SIG-M5 (cell line): ENCODE measurements around the gene RPL31.
"Not testable (repeated sequence)": the region's sequence is repeated elsewhere in the genome, so short reads cannot be mapped to it uniquely, and the experiment has no call there.

Experiments used
- DNase-seq: peaks from one replicate; lab custom pipeline; 2025; lab: John Stamatoyannopoulos, UW

Gene RPL31

GRCh38 chr2:101027852-101028251, 25.8 kb downstream of the RPL31 start:
- no peak for DNase-seq

GRCh38 chr2:101030866-101031554, 28.9 kb downstream of the RPL31 start:
- no peak for DNase-seq

GRCh38 chr2:101032084-101032776, 30.1 kb downstream of the RPL31 start:
- DNase-seq: no peak

GRCh38 chr2:101036562-101036961, 34.5 kb downstream of the RPL31 start:
- DNase-seq: no peak

GRCh38 chr2:101037161-101037755, 35.2 kb downstream of the RPL31 start:
- no peak for DNase-seq

- peak; percentile 66 for DNase-seq
Observed at GRCh38 chr2:101038455-101039255, 36.6 kb downstream of the RPL31 start.

- no peak for DNase-seq
Observed at GRCh38 chr2:101040072-101040471, 38.0 kb downstream of the RPL31 start.

GRCh38 chr2:101040761-101041160, 38.7 kb downstream of the RPL31 start:
- no peak for DNase-seq

- DNase-seq: peak; percentile 78
Observed at GRCh38 chr2:101041413-101041812, 39.3 kb downstream of the RPL31 start.

GRCh38 chr2:101045330-101045729, 43.2 kb downstream of the RPL31 start:
- no peak for DNase-seq

- no peak for DNase-seq
Observed at GRCh38 chr2:101047075-101047766, 45.1 kb downstream of the RPL31 start.

GRCh38 chr2:101047774-101048173, 45.7 kb downstream of the RPL31 start:
- DNase-seq: no peak

GRCh38 chr2:101048756-101049155, 46.7 kb downstream of the RPL31 start:
- DNase-seq: no peak

- DNase-seq: not testable (repeated sequence)
Observed at GRCh38 chr2:101050886-101051285, 48.8 kb downstream of the RPL31 start.

- DNase-seq: no peak
Observed at GRCh38 chr2:101052147-101052546, 50.1 kb downstream of the RPL31 start.

GRCh38 chr2:101053117-101053516, 51.0 kb downstream of the RPL31 start:
- no peak for DNase-seq
